Transverse colon (tissue), 4 donors: ENCODE results near the gene SPTLC3. TPM values are rescaled to one million over a fixed set of nuclear protein-coding genes. Genes with fewer than 3 reads are reported as not detected.

Source experiments
- DNase-seq: peaks from one replicate; pipeline ENCODE4 v3.0.0-alpha.2; 2019
- H3K27ac ChIP-seq, 4 donors: fragments of 200-600 bp; sonication (generic); 2 replicates each; pipeline ENCODE4 v1.5.1; 2016 to 2018; ENCODE audit warnings: inconsistent platforms in 4 of 4
- H3K27me3 ChIP-seq: fragments of 200-600 bp; sonication (generic); 2 replicates; pipeline ENCODE4 v1.5.1; 2017; ENCODE audit warnings: inconsistent platforms
- H3K36me3 ChIP-seq, 4 donors: fragments of 200-600 bp; sonication (generic); 2 replicates each; pipeline ENCODE4 v1.5.1; 2017 to 2019; ENCODE audit warnings: inconsistent platforms in 4 of 4
- H3K4me1 ChIP-seq, 4 donors: fragments of 200-600 bp; sonication (generic); 2 replicates each; pipeline ENCODE4 v1.5.1; 2017 to 2020; ENCODE audit warnings: inconsistent platforms in 4 of 4
- H3K4me3 ChIP-seq, 4 donors: fragments of 200-600 bp; sonication (generic); 1 replicate in 1 of 4; 2 replicates in 3 of 4; pipeline versions ENCODE4 v1.5.1 to v1.6.1; 2017 to 2019; ENCODE audit warnings: inconsistent platforms in 4 of 4
- H3K9me3 ChIP-seq, 2 donors: fragments of 200-600 bp; sonication (generic); 2 replicates each; pipeline ENCODE4 v1.5.1; 2017 to 2019; ENCODE audit warnings: inconsistent platforms in 2 of 2
- CTCF ChIP-seq, 5 experiments: fragments of 200-600 bp in 3 of 5; fragments of 450-650 bp in 2 of 5; sonication (generic) in 3 of 5; IDR thresholded peaks; 1 replicate in 2 of 5; 2 replicates in 3 of 5; pipeline ENCODE4 v1.5.1; 2016 to 2017; ENCODE audit warnings: antibody characterized with exemption in 5 of 5, inconsistent platforms in 3 of 5, mild to moderate bottlenecking in 2 of 5, moderate library complexity in 1 of 5
- EP300 ChIP-seq: sonication (generic); formaldehyde crosslinking; IDR thresholded peaks from one replicate; pipeline ENCODE4 v1.6.1; 2017; ENCODE audit warnings: antibody characterized with exemption, low read depth
- POLR2A ChIP-seq: fragments of 450-650 bp; IDR thresholded peaks from one replicate; pipeline ENCODE4 v1.6.1; 2016; ENCODE audit warnings: antibody characterized with exemption, mild to moderate bottlenecking, moderate library complexity
- POLR2AphosphoS5 ChIP-seq, 3 donors: sonication (generic); formaldehyde crosslinking; IDR thresholded peaks; one replicate each; pipeline ENCODE4 v1.6.1; 2016; ENCODE audit warnings: antibody characterized with exemption in 3 of 3
- WGBS, 2 donors: methylation state at CpG; one replicate each; pipeline ENCODE4 v1.1.5; 2018; ENCODE audit warnings: low coverage in 1 of 2; 5-methylcytosine and 5-hydroxymethylcytosine counted together
- in situ Hi-C, 4 donors: fragments of 200-750 bp; cut with MboI; loops; one replicate each; pipeline versions ENCODE4 v1.15.0 to v1.15.1; 2017; ENCODE audit warnings: low sequenced_read_pairs in 3 of 4, low pct_ligation_motif_present in 1 of 4, low pct_unique_long_range_greater_than_20kb in 1 of 4
- intact Hi-C: fragments of 100-400 bp; cut with DNase I; formaldehyde crosslinking; loops from one replicate; pipeline ENCODE4 v1.15.1; 2023; ENCODE audit warnings: low total_unique reads
- total RNA-seq, 4 donors: library from RNA; depleted of rRNA; stranded (reverse); fragments of >200 nt; gene quantifications; one replicate each; pipeline ENCODE4 v1.1.0, GENCODE V29; 2016

SPTLC3 gene
- total RNA-seq, 4 donors from 2014 or later: 2.6 to 11.6 (median 8.8) TPM

DNA sequence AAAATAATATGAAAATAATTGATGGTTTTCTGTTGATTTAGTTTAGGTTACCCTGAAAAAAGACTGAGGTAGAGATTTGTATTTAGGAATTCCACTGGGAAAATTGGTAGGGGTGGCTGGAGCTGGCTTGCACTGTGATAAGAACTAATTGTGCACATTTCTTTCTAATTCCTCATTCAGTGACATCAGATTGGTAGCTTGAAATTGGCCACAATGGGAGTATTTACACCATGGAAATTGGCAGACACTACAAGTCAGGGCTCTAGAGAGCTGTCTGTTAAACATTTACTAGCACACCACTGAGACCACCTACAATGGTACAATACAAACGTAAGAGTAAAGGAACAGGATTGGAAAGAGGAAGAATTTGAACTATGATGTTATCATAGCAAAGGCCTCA lies 160.3 kb downstream of the SPTLC3 start:
- Histone ChIP-seq H3K27ac (no peak overlapping the region), H3K9me3 (no peaks in the 10 kb centered on the region), H3K36me3 (no peaks in the 10 kb centered on the region), H3K27me3 (no peaks in the 10 kb centered on the region), H3K4me1 (no peaks in the 10 kb centered on the region), H3K4me3 (no peak overlapping the region)
- no peak for DNase-seq
- intact Hi-C loops (no loop called here), in situ Hi-C loops (no loop called here)
- WGBS, 2 donors: 43 to 96% methylated on average over 1 of the region's 1 CpG
- TF ChIP-seq POLR2AphosphoS5 (IDR thresholded peaks at IDR 0.05) (no peak), POLR2A (no peak), CTCF (IDR thresholded peaks at IDR 0.05) (no peak), EP300 (no peak)

GRCh38 chr20:13170771-13171170 lies 162.0 kb downstream of the SPTLC3 start:
- in situ Hi-C loops (no loop called here), intact Hi-C loops (no loop called here)
- H3K27me3 ChIP-seq: no peaks in the 10 kb centered on the region
- H3K27ac ChIP-seq: no peak overlapping the region
- WGBS, 2 donors: 70 to 80% methylated on average over 3 of the region's 3 CpGs
- H3K4me1 ChIP-seq: no peaks in the 10 kb centered on the region
- no peaks in the 10 kb centered on the region for H3K9me3 ChIP-seq
- no peaks in the 10 kb centered on the region for H3K36me3 ChIP-seq
- H3K4me3 ChIP-seq: no peak overlapping the region
- TF ChIP-seq CTCF (IDR thresholded peaks at IDR 0.05): no peak
- TF ChIP-seq EP300: no peak
- no peak for TF ChIP-seq POLR2A
- TF ChIP-seq POLR2AphosphoS5 (IDR thresholded peaks at IDR 0.05): no peak
- no peak for DNase-seq

GRCh38 chr20:13173201-13173600 lies 164.4 kb downstream of the SPTLC3 start:
- no peaks in the 10 kb centered on the region for H3K36me3 ChIP-seq
- no peak overlapping the region for H3K27ac ChIP-seq
- DNase-seq: no peak
- no peaks in the 10 kb centered on the region for H3K9me3 ChIP-seq
- TF ChIP-seq EP300: no peak
- TF ChIP-seq POLR2AphosphoS5 (IDR thresholded peaks at IDR 0.05): no peak
- no peak for TF ChIP-seq CTCF (IDR thresholded peaks at IDR 0.05)
- TF ChIP-seq POLR2A: no peak
- H3K27me3 ChIP-seq: no peaks in the 10 kb centered on the region
- WGBS, 2 donors: 71 to 83% methylated on average over 1 to 2 of the region's 2 CpGs
- H3K4me1 ChIP-seq: no peaks in the 10 kb centered on the region
- intact Hi-C loops (no loop called here), in situ Hi-C loops (no loop called here)
- no peak overlapping the region for H3K4me3 ChIP-seq

DNA sequence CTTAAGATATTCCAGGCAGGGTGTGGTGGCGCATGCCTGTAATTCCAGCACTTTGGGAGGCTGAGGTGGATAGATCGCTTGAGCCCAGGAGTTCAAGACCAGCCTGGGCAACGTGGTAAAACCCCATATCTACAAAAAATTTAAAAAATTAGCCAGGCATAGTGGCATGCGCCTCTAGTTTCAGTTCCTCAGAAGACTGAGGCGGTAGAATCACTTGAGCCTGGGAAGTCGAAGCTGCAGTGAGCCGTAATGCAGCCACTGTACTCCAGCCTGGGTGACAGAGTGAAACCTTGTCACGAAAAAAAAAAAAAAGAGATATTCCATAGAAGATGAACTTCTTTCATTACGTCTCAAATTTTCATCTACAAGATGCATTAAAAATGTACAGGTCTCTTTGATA lies 165.6 kb downstream of the SPTLC3 start:
- Histone ChIP-seq H3K27ac (no peak overlapping the region), H3K4me1 (no peaks in the 10 kb centered on the region), H3K27me3 (no peaks in the 10 kb centered on the region), H3K36me3 (no peaks in the 10 kb centered on the region), H3K4me3 (no peak overlapping the region), H3K9me3 (no peaks in the 10 kb centered on the region)
- TF ChIP-seq EP300 (no peak), POLR2A (no peak), POLR2AphosphoS5 (IDR thresholded peaks at IDR 0.05) (no peak), CTCF (IDR thresholded peaks at IDR 0.05) (no peak)
- WGBS, 2 donors: 81 to 83% methylated on average over 9 of the region's 9 CpGs
- DNase-seq: no peak
- in situ Hi-C loops (no loop called here), intact Hi-C loops (no loop called here)
